Measurements from ENCODE around the gene KSR2. TPM values are rescaled to one million over a fixed set of nuclear protein-coding genes. Genes with fewer than 3 reads are reported as not detected.

KSR2 gene
- total and polyA plus RNA-seq, 2 donors (not counting 3 experiments of a cell fraction or from before 2014, with no cell fraction given) = 2.1 to 5.2 TPM

DNA sequence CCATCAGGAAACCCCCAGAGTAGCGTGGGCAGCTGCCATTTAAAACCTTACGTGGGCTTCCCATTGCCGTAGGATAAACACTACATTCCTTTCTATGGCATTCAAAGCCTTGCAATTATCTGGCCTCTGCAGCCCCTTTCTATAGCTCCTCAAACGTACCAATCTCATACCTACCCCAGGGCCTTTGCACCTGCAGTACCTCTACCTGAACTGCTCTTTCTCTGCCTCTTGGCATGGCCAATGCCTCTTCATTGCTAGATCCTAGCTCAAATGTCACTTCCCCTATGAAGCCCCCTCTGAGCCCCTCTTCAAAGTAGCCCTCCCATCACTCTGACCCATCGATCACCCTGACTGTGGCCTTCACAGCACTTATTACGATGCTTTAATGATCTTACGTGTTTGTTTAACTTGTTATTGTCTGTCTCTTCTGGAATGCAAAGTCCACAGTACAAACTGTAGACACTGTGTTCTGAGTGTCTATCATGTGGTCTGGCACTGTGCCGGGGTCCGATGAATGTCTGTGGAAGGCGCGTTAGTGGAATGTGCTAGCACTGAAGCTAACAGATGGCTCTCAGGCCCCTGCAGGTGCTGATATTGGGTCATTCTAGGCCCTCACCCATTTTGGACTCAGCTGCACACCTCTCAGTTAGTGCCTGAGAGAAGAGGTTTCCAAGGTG lies 450.1 kb downstream of the KSR2 start:
- no peaks in the 10 kb centered on the region for H3K27me3 ChIP-seq (ENCODE audit: control insufficient read depth in 2 of 2, insufficient read depth in 2 of 2, low read length in 2 of 2)
- intact Hi-C loops (cut with micrococcal nuclease) = no loop called here
- H4K20me1 ChIP-seq (replicated peaks; ENCODE audit: control insufficient read depth, extremely low read depth, insufficient read depth, low read length) = no peaks in the 10 kb centered on the region
- TF ChIP-seq POLR2AphosphoS5 (IDR thresholded peaks at IDR 0.05; ENCODE audit: insufficient read depth, low read depth, low read length) (no peak), FOS (IDR thresholded peaks at IDR 0.05; ENCODE audit: borderline replicate concordance, insufficient read depth, low read length) (no peak), POLR2A (IDR thresholded peaks at IDR 0.05; ENCODE audit: low read depth, low read length) (no peak), EZH2 (IDR thresholded peaks at IDR 0.05; ENCODE audit: borderline replicate concordance, low read depth, low read length, severe bottlenecking) (no peak), GATA2 (IDR thresholded peaks at IDR 0.05; ENCODE audit: insufficient read depth, insufficient read length, low read depth, low read length) (no peak), JUN (IDR thresholded peaks at IDR 0.05; ENCODE audit: borderline replicate concordance, insufficient read depth, insufficient read length, low read depth) (no peak), MYC (IDR thresholded peaks at IDR 0.05; ENCODE audit: low read depth, low read length) (no peak)
- TF ChIP-seq, protein P1, sequence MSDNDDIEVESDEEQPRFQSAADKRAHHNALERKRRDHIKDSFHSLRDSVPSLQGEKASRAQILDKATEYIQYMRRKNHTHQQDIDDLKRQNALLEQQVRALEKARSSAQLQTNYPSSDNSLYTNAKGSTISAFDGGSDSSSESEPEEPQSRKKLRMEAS (IDR thresholded peaks at IDR 0.05; ENCODE audit: insufficient read depth, insufficient read length) = no peak
- TF ChIP-seq, protein P2, sequence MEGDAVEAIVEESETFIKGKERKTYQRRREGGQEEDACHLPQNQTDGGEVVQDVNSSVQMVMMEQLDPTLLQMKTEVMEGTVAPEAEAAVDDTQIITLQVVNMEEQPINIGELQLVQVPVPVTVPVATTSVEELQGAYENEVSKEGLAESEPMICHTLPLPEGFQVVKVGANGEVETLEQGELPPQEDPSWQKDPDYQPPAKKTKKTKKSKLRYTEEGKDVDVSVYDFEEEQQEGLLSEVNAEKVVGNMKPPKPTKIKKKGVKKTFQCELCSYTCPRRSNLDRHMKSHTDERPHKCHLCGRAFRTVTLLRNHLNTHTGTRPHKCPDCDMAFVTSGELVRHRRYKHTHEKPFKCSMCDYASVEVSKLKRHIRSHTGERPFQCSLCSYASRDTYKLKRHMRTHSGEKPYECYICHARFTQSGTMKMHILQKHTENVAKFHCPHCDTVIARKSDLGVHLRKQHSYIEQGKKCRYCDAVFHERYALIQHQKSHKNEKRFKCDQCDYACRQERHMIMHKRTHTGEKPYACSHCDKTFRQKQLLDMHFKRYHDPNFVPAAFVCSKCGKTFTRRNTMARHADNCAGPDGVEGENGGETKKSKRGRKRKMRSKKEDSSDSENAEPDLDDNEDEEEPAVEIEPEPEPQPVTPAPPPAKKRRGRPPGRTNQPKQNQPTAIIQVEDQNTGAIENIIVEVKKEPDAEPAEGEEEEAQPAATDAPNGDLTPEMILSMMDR (IDR thresholded peaks at IDR 0.05; ENCODE audit: extremely low read depth in 1 of 2, insufficient read depth in 1 of 2, low read depth in 1 of 2, low read length in 2 of 2) = no peak
- DNase-seq (ENCODE audit: low read depth, low spot score) (no peak), FAIRE-seq (no peak)
- no peak overlapping the region for H2AFZ ChIP-seq (ENCODE audit: low read depth, low read length)
- ChIA-PET POLR2A (no interaction called here), CTCF (no interaction called here)
- H3K4me2 ChIP-seq (ENCODE audit: insufficient read depth, low read length) = no peak overlapping the region
- H3K27ac ChIP-seq (ENCODE audit: insufficient read depth, low read depth, low read length) = no peak overlapping the region
- H3K9ac ChIP-seq (replicated peaks; ENCODE audit: extremely low read depth, insufficient read depth, low read length) = no peak overlapping the region
- dilution Hi-C loops (cut with MboI; ENCODE audit: extremely low pct_ligation_motif_present, low sequenced_read_pairs) = no loop called here
- H3K9me3 ChIP-seq (replicated peaks; ENCODE audit: control insufficient read depth, insufficient read depth, low read length) = no peaks in the 10 kb centered on the region
- H3K79me2 ChIP-seq (ENCODE audit: control insufficient read depth, insufficient read depth, low read length) = no peaks in the 10 kb centered on the region
- no peaks in the 10 kb centered on the region for H3K4me1 ChIP-seq (ENCODE audit: control insufficient read depth, extremely low read depth, insufficient read depth, low read length)
- H3K9me1 ChIP-seq (replicated peaks; ENCODE audit: control insufficient read depth, extremely low read depth, insufficient read depth, low read length) = no peaks in the 10 kb centered on the region
- BruUV-seq (replicated peaks) = no TSS peak
- no peaks in the 10 kb centered on the region for H3K36me3 ChIP-seq (ENCODE audit: control insufficient read depth in 2 of 2, extremely low read depth in 1 of 2, insufficient read depth in 2 of 2, low read length in 2 of 2)
- H3K4me3 ChIP-seq (replicated peaks in 1 of 3; ENCODE audit: insufficient read depth in 1 of 3, low read depth in 1 of 3, low read length in 3 of 3) = no peak overlapping the region

Measured in endothelial cell of umbilical vein (primary cell).